WTC11 (cell line): ENCODE data around the gene CHST3.

Source experiments
- CREB1 ChIP-seq: sonication (generic); formaldehyde crosslinking; IDR thresholded peaks from 2 replicates; pipeline ENCODE4 v1.8.0; 2023; ENCODE audit warnings: mild to moderate bottlenecking, missing genetic modification reagents
- E2F4 ChIP-seq: sonication (generic); formaldehyde crosslinking; IDR thresholded peaks from 2 replicates; pipeline ENCODE4 v1.8.1; 2022; ENCODE audit warnings: low read depth, mild to moderate bottlenecking, moderate library complexity, missing genetic modification reagents, borderline replicate concordance
- ETV6 ChIP-seq: sonication (generic); formaldehyde crosslinking; IDR thresholded peaks from 2 replicates; pipeline ENCODE4 v1.8.1; 2022; ENCODE audit warnings: mild to moderate bottlenecking, missing genetic modification reagents
- GABPB1 ChIP-seq: sonication (generic); formaldehyde crosslinking; IDR thresholded peaks from 2 replicates; pipeline ENCODE4 v1.8.1; 2023; ENCODE audit warnings: mild to moderate bottlenecking, missing genetic modification reagents
- HMGXB4 ChIP-seq: sonication (generic); formaldehyde crosslinking; IDR thresholded peaks from 2 replicates; pipeline ENCODE4 v1.8.1; 2023; ENCODE audit warnings: mild to moderate bottlenecking, moderate library complexity, missing genetic modification reagents
- MAX ChIP-seq: sonication (generic); formaldehyde crosslinking; IDR thresholded peaks from 2 replicates; pipeline ENCODE4 v1.8.0; 2022; ENCODE audit warnings: mild to moderate bottlenecking, missing genetic modification reagents
- MLX ChIP-seq: sonication (generic); formaldehyde crosslinking; IDR thresholded peaks from 2 replicates; pipeline ENCODE4 v1.8.1; 2023; ENCODE audit warnings: mild to moderate bottlenecking, missing genetic modification reagents, moderate library complexity
- NR2C2 ChIP-seq: sonication (generic); formaldehyde crosslinking; IDR thresholded peaks from 2 replicates; pipeline ENCODE4 v1.8.0; 2022; ENCODE audit warnings: mild to moderate bottlenecking, missing genetic modification reagents
- RORB ChIP-seq: fragments of 250-450 bp; sonication (Bioruptor Pico); IDR thresholded peaks from 2 replicates; pipeline ENCODE4 v1.9.0; 2021; ENCODE audit warnings: mild to moderate bottlenecking
- ZNF423 ChIP-seq: fragments of 250-450 bp; sonication (Bioruptor Pico); IDR thresholded peaks from 2 replicates; pipeline ENCODE4 v2.1.2; 2022; ENCODE audit warnings: mild to moderate bottlenecking, moderate library complexity
- TF ChIP-seq, protein P1 (sequence below): fragments of 200-600 bp; IDR thresholded peaks from 2 replicates; pipeline ENCODE4 v1.8.0; 2022; ENCODE audit warnings: antibody characterized with exemption
- TF ChIP-seq, protein P2 (sequence below): sonication (generic); formaldehyde crosslinking; IDR thresholded peaks from 2 replicates; pipeline ENCODE4 v1.8.1; 2023; ENCODE audit warnings: mild to moderate bottlenecking, missing genetic modification reagents, moderate library complexity
- TF ChIP-seq, protein P3 (sequence below): fragments of 250-450 bp; sonication (Bioruptor Pico); IDR thresholded peaks from 2 replicates; pipeline ENCODE4 v2.1.2; 2022; ENCODE audit warnings: mild to moderate bottlenecking, moderate library complexity

GRCh38 chr10:72038458-72039001 is 74.3 kb downstream of the CHST3 start:
- no peak for TF ChIP-seq E2F4 (CRISPR knock-in tag)
- no peak for TF ChIP-seq CREB1 (CRISPR knock-in tag)
- TF ChIP-seq, protein P1, sequence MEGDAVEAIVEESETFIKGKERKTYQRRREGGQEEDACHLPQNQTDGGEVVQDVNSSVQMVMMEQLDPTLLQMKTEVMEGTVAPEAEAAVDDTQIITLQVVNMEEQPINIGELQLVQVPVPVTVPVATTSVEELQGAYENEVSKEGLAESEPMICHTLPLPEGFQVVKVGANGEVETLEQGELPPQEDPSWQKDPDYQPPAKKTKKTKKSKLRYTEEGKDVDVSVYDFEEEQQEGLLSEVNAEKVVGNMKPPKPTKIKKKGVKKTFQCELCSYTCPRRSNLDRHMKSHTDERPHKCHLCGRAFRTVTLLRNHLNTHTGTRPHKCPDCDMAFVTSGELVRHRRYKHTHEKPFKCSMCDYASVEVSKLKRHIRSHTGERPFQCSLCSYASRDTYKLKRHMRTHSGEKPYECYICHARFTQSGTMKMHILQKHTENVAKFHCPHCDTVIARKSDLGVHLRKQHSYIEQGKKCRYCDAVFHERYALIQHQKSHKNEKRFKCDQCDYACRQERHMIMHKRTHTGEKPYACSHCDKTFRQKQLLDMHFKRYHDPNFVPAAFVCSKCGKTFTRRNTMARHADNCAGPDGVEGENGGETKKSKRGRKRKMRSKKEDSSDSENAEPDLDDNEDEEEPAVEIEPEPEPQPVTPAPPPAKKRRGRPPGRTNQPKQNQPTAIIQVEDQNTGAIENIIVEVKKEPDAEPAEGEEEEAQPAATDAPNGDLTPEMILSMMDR: no peak
- TF ChIP-seq ZNF423 (CRISPR knock-in tag): no peak
- TF ChIP-seq MAX (CRISPR knock-in tag): no peak
- TF ChIP-seq HMGXB4 (CRISPR knock-in tag): no peak
- no peak for TF ChIP-seq NR2C2
- peak; percentile 63 for TF ChIP-seq GABPB1
- TF ChIP-seq, protein P2, sequence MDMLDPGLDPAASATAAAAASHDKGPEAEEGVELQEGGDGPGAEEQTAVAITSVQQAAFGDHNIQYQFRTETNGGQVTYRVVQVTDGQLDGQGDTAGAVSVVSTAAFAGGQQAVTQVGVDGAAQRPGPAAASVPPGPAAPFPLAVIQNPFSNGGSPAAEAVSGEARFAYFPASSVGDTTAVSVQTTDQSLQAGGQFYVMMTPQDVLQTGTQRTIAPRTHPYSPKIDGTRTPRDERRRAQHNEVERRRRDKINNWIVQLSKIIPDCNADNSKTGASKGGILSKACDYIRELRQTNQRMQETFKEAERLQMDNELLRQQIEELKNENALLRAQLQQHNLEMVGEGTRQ: no peak
- TF ChIP-seq, protein P3, sequence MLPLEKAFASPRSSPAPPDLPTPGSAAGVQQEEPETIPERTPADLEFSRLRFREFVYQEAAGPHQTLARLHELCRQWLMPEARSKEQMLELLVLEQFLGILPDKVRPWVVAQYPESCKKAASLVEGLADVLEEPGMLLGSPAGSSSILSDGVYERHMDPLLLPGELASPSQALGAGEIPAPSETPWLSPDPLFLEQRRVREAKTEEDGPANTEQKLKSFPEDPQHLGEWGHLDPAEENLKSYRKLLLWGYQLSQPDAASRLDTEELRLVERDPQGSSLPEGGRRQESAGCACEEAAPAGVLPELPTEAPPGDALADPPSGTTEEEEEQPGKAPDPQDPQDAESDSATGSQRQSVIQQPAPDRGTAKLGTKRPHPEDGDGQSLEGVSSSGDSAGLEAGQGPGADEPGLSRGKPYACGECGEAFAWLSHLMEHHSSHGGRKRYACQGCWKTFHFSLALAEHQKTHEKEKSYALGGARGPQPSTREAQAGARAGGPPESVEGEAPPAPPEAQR (CRISPR knock-in tag): no peak
- no peak for TF ChIP-seq MLX (CRISPR knock-in tag)
- no peak for TF ChIP-seq ETV6 (CRISPR knock-in tag)
- no peak for TF ChIP-seq RORB (CRISPR knock-in tag)
